ENCODE results near the gene PNMT. TPM values are rescaled to one million over a fixed set of nuclear protein-coding genes. Genes with fewer than 3 reads are reported as not detected.
A peak's percentile ranks its signal among the peaks of the same experiment; 100 is the strongest.

PNMT gene
- total and polyA plus RNA-seq, 2 of the 8 experiments (the other 6 are each of a cell fraction or from before 2014, with no cell fraction given), result 5.6 to 10.9 TPM

- TF ChIP-seq CTBP2 (IDR thresholded peaks at IDR 0.05; ENCODE audit: borderline replicate concordance, insufficient read depth, insufficient read length, low read length) (peak; percentile 56), SP4 (IDR thresholded peaks at IDR 0.05; ENCODE audit: low read length) (no peak), HDAC2 (IDR thresholded peaks at IDR 0.05; ENCODE audit: borderline replicate concordance in 1 of 2, low read depth in 2 of 2, low read length in 2 of 2) (no peak), EP300 (IDR thresholded peaks at IDR 0.05; ENCODE audit: borderline replicate concordance in 1 of 2, low read depth in 2 of 2, low read length in 2 of 2) (peak in 1 of 2 experiments; percentile 52; a peak in 1 of 3 replicates), RFX5 (IDR thresholded peaks at IDR 0.05; ENCODE audit: borderline replicate concordance, low read depth, low read length) (no peak), RBBP5 (IDR thresholded peaks at IDR 0.05; ENCODE audit: borderline replicate concordance, low read depth, low read length) (no peak), CBX5 (IDR thresholded peaks at IDR 0.05; ENCODE audit: low read depth, low read length) (no peak), RAD21 (IDR thresholded peaks at IDR 0.05 in 1 of 2, conservative IDR thresholded peaks at IDR 0.05 in 1 of 2; ENCODE audit: low read depth in 2 of 2, low read length in 2 of 2) (0 out of 4 replicates have a peak, but pooled peaks of 1 of the 2 experiments have one; percentile 7), YY1 (IDR thresholded peaks at IDR 0.05; ENCODE audit: low read depth, low read length) (peak; percentile 77), TBP (IDR thresholded peaks at IDR 0.05; ENCODE audit: low read depth, low read length) (no peak), MAFK (IDR thresholded peaks at IDR 0.05; ENCODE audit: low read depth, low read length) (no peak), NRF1 (IDR thresholded peaks at IDR 0.05; ENCODE audit: low read depth, low read length) (no peak), CREB1 (IDR thresholded peaks at IDR 0.05) (0 out of 2 replicates have a peak, but pooled peaks have one; percentile 24)
- TF ChIP-seq, protein P1, sequence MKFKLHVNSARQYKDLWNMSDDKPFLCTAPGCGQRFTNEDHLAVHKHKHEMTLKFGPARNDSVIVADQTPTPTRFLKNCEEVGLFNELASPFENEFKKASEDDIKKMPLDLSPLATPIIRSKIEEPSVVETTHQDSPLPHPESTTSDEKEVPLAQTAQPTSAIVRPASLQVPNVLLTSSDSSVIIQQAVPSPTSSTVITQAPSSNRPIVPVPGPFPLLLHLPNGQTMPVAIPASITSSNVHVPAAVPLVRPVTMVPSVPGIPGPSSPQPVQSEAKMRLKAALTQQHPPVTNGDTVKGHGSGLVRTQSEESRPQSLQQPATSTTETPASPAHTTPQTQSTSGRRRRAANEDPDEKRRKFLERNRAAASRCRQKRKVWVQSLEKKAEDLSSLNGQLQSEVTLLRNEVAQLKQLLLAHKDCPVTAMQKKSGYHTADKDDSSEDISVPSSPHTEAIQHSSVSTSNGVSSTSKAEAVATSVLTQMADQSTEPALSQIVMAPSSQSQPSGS (IDR thresholded peaks at IDR 0.05; ENCODE audit: low read length), result no peak
- TF ChIP-seq, protein P2, sequence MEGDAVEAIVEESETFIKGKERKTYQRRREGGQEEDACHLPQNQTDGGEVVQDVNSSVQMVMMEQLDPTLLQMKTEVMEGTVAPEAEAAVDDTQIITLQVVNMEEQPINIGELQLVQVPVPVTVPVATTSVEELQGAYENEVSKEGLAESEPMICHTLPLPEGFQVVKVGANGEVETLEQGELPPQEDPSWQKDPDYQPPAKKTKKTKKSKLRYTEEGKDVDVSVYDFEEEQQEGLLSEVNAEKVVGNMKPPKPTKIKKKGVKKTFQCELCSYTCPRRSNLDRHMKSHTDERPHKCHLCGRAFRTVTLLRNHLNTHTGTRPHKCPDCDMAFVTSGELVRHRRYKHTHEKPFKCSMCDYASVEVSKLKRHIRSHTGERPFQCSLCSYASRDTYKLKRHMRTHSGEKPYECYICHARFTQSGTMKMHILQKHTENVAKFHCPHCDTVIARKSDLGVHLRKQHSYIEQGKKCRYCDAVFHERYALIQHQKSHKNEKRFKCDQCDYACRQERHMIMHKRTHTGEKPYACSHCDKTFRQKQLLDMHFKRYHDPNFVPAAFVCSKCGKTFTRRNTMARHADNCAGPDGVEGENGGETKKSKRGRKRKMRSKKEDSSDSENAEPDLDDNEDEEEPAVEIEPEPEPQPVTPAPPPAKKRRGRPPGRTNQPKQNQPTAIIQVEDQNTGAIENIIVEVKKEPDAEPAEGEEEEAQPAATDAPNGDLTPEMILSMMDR (IDR thresholded peaks at IDR 0.05; ENCODE audit: control extremely low read depth in 1 of 3, insufficient read depth in 1 of 3, low read depth in 1 of 3, low read length in 3 of 3), result peak in 1 of 3 experiments; percentile 10; a peak in 1 of 4 replicates
- TF ChIP-seq, protein P3, sequence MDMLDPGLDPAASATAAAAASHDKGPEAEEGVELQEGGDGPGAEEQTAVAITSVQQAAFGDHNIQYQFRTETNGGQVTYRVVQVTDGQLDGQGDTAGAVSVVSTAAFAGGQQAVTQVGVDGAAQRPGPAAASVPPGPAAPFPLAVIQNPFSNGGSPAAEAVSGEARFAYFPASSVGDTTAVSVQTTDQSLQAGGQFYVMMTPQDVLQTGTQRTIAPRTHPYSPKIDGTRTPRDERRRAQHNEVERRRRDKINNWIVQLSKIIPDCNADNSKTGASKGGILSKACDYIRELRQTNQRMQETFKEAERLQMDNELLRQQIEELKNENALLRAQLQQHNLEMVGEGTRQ (IDR thresholded peaks at IDR 0.05; ENCODE audit: low read length), result no peak
Observed at GRCh38 chr17:39704821-39705551, 36.7 kb downstream of the PNMT start (continued).
